ENCODE results near the gene MSH2.

Gene MSH2

DNA sequence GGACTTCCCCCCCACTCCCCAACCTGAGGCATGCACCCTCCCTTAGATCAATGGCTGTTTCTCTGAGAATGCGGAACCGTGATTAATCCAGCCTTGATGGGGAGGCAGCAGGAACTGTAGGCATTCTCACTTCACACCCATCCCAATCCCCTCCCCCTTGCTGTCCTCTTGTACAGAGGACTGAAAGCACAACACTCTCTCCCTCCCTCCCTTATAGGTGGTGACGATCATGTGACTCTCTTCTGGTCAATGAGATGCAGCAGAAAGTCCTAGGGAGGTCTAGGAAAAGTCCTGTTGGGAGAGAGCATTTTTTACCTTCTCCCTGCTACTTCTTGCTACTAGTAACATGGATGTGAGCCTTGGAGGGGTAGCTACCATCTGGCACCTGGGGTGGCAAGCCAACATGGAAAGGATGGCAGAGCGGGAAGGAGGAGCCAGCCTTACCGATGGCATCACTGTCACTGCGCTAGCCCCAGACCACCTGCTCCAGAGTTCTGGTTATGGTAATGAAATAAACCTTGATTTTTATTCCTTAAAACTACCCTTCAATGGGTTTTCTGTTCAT lies 106.9 kb downstream of the MSH2 start:
- DNase-seq = no peak

DNA sequence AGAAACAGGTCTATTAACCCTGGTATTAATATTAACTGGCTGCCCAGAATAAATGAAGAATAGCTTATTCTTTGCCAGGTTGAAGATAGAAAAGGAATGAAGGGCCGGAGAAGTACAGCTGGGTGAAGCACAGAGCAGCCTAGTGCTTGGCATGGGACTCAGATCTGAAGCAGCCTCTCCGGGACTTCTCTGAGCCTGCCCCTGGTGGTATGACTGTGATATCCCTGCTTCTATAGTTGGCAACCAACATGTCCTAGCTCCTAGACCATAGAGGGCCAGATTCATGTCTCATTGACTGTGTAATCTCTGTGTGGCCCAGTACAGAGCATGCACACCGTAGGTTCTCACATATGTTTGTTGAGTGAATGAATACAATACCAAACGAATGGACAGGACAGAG lies 107.8 kb downstream of the MSH2 start:
- no peak for DNase-seq

DNA sequence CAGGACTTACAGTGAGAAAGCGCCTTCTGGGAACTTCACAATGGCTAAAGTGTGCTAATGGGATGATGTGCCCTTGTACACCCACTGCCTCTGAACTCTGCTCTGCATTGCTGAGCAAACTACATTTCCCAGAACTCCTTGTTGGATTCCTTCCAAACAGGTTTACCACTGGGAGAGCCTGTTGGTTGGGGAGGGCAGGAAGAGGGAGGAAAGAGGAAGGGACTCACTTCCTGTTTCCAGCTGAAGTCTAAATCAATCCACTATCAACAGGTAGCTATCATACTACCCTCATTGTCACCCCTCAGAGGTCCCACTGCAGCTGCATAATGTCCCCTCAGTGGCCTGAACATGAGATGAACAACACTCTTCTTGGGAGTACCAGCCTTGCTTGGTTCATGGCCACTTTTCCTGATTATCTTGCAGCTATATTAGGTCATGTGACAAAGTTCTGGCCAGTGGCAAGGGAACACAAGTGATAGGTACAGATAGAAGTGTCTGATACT lies 109.7 kb downstream of the MSH2 start:
- no peak for DNase-seq

DNA sequence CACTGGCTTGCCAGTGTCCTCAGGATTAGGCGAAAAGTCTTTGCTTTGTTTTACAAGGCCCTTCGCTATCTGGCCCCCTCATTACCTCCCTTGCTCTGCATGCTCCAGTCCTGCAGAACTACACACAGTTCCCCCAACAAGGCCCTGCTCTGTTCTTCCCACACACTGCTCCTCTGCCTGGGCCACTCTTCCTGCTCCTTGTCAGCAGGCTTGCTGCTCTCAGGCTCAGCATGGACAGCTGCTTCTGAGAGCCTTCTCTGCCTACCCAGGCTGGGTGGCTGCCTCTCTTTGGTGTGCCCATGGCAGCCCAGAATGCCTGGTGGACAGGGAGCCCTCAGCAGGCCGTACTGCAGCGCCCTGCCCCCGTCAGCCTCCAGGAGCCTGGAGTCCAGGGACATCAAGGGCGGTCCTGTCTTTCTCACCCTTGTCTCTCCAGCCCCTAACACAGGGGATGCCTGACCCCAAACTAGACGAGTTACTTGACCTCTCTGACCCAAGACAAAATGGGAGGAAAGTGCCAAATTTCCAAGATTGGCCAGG lies 111.1 kb downstream of the MSH2 start:
- no peak for DNase-seq

DNA sequence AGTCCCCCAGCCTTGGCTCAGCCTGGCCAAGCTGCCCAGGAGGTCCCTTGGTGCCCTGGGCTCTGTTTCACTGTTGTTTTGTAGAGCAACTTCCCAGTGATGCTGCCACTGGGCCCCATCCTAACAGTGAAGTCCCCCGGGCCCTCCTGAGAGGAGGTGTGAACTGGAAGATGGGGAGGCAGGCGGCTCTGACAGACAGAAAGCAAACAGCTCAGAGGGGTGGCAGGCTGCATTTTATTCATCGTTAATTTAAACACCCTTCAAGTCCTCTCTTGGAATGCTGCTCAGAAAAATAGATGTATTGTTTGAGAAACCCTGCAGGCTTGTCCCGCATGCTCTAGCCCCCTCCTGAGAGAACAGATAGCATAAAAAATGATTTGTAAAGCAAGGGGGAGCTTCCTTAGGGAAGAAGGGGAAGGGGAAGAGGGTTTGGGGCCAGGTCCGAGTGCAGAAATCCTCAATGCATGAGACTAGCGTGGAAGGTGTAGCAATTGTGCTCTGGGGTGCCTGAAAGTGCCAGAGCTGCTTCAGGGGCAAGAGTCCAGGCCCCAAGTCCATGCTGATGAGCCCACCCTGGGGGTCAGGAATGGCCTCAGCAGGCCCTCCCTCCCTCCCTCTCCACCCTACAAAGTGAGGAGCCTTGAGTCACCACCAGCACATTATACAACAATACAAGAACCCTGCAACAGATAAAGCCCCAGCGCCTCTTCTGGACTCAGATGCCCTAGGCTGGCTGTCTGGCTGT lies 113.6 kb downstream of the MSH2 start:
- no peak for DNase-seq

DNA sequence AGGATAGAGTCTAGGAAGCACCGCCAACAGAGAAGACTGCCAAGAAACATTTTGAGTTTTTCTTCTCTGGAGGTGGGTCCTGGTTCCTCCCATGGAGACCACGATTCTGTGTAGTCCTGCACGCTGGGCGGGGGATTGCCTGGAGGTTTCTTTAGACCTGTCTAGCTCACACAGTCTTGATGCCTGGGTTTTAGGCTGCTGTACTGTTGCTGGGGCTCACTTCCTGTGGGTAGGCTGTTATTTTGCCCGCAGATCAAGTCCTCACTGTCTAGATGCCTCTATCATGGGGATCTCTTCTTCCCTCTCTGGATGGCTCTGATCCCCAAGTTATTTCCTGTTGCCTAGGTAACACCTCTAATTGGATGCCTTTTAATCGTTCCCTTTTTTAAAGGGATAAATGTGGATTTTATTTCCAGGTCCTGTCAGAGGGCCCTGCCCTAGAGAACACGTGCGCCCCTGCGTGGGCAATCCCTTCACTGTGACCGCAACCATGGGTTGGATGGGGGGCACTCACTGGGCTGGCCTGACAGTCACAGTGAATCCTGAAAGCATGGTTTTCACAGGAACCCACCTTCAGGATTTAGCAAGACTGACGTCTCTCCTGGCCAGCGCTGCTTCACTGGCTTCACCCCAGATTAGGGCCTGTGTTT lies 115.7 kb downstream of the MSH2 start:
- no peak for DNase-seq

DNA sequence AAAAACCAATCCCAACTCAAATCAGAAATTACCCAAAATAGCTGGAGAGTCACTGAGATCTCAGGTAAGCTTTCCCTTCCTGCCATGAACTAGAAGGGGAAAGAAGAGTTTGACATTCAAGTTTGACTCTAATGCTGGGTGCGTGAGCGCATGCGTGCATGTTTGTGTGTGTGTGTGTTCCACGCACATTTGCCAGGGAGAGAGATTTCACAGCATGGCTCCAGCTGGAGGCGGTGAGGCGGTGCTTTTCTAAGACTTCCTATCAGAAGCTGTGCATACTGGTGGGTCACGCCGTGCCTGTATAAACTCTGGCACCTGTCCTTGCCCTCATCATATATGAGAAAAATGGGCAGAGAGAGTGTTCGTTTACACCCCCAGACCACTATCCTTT lies 116.2 kb downstream of the MSH2 start:
- DNase-seq = no peak

DNA sequence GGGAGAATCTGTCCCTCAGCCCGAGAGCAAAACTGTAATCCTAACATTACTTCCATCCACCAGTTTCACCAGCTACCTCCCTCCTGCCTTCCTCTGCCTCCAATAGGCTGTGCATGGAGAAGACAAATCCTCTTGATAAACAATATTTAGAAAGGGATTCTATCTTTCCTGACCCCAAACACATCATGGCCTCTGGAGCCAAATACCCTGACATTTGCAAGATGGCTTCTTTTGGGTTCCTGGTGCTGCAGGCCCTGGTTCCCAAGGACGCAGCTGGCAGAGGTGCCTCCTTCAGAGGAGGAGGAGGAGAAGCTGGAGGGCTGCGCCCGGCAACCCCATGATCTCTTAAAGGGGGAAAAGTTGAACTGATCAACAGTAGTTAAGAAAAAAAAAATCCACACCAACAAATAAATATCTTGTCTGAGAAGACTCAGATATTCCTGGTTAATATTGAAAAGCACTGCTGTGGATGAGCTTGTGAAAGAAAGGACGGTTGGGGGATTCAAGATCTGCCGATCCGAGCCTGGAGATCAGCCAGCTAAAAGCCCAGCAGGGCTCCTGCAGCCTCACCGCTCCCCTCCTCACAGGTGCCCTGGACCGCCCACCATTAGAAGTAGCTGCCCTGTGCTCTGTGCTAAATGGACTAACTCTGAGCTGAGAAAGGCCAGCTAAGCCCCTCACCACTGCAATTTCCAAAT lies 116.8 kb downstream of the MSH2 start:
- DNase-seq = no peak

DNA sequence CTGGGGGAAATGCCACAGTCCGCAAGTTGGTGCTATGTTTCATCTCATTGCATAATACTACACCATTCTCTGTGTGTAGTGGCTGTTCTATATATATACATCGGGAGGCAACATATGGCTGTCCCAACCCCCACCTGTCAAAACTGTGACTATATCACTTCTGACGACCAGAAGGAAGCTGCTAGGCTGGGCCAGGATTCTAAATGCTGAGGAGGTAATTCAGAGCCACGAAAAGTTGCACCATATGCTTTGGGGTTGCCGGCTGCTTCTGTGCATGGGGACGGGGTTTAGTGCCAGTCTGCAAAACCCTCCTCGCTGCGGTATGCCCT lies 117.3 kb downstream of the MSH2 start:
- peak in 1 of 2 donors; percentile 17 for DNase-seq

DNA sequence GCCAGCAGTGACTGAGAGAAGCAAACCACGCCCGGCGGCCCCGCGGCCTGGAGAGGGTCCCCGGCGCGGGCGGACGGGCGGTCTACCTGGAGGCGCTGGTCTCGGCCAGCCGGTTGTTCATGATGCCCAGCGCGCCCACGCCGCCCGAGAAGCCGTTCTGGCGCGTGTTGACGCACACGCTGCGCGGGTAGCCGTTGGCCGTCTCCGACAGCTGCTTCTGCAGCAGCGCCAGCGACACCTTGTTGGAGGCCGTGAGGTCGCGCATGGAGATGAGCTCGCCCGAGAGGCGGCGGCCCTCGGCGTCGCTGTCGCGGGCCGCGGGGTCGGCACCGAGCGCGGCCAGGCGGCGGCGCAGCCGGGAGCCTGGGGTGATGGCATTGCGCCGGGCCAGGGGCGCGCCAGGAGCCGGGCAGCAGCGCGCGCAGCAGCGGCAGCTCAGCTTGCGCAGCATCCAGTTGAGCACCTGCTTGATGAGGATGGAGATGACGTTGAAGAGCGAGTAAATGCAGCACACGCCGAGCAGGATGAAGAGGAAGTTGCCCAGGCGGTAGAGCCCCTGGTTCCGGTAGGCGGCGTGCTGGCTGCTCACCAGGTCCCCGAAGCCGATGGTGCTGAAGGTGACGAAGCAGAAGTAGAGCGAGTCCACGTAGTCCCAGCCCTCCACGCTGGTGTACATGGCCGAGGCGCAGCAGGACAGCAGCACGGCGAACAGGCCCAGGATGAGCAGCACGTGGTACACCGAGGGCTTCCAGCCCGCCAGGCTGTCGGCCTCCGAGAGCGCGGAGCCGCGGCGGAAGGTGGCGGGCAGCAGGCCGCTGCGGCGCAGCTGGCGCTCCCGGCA lies 118.1 kb downstream of the MSH2 start:
- DNase-seq = peak; percentile 58 to 66

DNA sequence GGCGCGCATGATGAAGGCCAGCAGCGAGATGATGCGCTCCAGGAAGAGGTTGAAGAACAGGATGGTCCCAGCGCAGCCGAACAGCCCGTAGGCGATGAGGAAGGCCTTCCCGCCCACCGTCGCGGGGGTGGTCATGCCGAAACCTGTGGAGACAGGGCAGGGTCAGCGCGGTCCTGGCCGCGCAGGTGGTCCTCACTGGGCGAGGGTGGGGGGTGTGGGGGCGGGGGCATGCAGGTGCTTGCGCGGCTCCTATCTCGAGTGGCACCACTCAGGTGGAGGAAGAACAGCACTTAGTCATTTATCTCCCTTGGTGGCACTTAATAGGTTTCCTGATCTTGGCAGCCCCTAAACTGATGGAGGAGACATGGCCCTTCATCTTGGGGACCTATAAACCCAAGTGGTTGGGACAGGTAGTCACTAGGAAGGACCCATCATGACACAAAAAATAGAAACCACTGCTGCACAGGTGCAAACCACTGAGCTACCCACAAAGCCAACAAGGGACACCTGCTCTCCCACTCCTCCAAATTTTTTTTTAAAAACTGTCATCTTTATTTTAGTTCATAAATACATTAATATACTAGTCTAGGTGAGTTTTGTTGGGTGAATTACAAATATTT lies 118.8 kb downstream of the MSH2 start:
- no peak for DNase-seq

DNA sequence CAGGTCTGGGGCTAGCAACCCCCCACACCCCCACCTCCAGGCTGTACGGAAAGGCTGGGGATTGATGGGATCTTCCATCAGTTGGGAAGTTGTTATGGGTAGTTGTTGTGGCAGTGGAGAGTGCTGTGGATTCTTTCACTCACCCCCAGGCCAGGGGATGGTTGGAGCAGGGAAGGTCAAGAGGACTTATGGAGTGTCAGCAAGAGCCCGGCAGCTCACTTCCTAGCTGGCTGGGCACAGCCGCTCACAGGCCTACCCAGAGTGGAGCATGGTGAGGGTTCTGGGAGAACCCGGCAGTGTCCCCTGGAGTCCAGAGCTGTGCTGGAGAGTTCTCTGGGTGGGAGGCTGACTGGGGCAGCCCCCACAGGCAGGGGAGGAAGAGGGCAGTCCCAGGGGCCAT lies 122.2 kb downstream of the MSH2 start:
- DNase-seq = no peak

DNA sequence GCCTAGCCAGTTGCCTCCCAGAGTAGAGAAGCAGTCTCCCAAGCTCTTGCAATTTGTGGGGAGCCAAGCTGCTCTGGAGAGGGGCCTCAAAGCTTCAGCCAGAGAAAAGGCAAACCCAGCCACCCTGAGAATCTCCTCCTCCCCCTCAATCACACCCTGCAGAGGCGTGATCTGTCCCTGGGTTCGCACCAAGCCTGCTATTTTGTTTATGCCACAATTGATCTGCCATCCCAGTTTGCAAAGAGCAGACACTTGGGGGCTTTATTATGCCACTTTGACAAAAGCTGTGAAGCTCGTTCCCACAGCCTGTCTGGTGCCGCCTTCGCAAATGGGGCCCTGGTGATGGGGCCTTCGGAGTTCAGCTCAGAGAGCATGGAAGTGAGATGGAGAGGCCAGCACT lies 125.5 kb downstream of the MSH2 start:
- DNase-seq = no peak

DNA sequence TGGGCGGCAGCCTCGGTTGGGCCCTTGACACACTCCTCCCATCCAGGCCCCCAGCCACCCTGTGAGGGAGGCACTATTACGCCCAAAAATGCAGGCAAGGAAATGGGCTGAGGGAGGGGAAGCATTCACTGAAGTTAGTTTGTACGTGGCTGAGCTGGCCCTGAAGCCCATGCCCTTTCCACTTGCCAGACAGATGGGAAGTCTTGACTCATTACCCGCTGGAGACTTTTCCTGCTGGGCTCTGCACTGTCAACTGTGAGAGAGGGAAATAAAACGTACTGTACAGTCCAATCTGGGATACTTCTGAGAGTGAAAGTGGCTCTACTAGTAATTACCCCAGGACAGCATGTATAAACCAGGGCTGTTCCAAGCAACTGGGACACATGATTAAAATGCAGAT lies 125.9 kb downstream of the MSH2 start:
- no peak for DNase-seq

DNA sequence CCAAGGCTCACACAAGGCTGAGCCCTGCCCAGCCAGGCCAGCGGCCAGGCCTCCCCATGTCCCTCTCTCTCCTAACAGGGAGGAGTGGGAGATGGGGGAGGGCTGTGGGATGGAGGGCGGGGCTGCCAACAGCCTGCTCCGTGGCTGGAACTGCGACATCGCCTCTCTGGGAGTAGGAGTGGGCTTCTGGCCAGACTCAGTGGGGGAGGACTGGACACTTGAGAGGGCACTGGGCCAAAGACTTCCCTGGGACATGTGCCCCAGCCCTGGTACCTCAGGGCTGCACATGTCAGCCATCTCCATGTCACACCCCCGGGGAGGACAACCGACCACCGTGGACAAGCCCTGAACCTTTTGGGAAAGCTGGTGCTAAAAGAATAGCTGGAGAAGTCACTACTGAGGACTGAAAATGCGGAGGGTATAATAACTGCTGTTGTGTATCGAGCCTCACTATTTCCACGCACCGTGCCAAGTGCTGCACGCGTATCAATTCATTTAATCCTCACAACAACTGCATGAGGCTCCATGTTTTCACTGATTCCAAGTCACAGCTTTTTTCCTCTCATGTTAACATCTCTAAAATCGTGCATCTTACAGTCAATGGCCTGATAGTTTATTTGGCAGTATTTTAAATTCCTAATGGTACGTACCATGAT lies 127.3 kb downstream of the MSH2 start:
- no peak for DNase-seq

DNA sequence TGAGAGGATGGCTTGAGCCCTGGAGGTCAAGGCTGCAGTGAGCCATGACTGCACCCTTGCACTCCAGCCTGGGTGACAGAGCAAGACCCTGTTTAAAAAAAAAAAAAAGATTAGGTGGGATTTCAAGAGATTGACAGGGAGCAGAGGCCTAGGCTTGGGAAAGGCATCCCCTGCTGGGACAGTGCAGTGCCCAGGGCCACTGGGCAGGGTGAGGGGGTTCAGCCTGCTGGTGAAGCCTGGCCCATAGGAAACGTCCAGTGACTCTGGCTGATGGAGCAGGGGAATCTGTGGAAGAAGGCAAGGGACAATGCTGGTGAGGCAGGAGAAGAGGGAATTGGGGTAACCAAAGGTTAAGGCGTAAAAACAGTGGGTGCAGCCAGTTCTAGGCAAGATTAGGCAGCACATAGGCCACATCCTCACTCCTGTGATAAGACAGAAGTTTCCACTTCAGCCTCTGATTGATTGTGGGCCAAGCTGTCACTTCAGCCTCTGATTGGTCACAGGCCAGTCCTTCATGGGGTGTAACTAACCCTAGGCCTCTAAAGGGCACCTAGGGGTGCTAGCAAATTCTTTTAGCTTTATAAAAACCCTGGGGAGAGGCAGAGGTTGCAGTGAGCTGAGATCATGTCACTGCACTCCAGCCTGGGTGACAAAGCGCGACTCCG lies 128.6 kb downstream of the MSH2 start:
- DNase-seq = no peak

Data from hippocampal formation (tissue), 2 donors.